22Rv1 (cell line): ENCODE results near the gene CD58.
A peak's percentile ranks its signal among the peaks of the same experiment; 100 is the strongest.
"Not testable (repeated sequence)": the region's sequence is repeated elsewhere in the genome, so short reads cannot be mapped to it uniquely, and the experiment has no call there.

ENCODE experiments used
- H3K27ac ChIP-seq: fragments of 450-650 bp; 2 replicates; pipeline ENCODE4 v1.5.1; 2017
- CTCF ChIP-seq: fragments of 450-650 bp; IDR thresholded peaks from 2 replicates; pipeline ENCODE4 v1.5.1; 2017; ENCODE audit warnings: mild to moderate bottlenecking
- ZFX ChIP-seq: fragments of 450-650 bp; IDR thresholded peaks from 2 replicates; pipeline ENCODE4 v1.6.1; 2017; ENCODE audit warnings: antibody characterized with exemption, borderline replicate concordance

The CD58 gene

DNA sequence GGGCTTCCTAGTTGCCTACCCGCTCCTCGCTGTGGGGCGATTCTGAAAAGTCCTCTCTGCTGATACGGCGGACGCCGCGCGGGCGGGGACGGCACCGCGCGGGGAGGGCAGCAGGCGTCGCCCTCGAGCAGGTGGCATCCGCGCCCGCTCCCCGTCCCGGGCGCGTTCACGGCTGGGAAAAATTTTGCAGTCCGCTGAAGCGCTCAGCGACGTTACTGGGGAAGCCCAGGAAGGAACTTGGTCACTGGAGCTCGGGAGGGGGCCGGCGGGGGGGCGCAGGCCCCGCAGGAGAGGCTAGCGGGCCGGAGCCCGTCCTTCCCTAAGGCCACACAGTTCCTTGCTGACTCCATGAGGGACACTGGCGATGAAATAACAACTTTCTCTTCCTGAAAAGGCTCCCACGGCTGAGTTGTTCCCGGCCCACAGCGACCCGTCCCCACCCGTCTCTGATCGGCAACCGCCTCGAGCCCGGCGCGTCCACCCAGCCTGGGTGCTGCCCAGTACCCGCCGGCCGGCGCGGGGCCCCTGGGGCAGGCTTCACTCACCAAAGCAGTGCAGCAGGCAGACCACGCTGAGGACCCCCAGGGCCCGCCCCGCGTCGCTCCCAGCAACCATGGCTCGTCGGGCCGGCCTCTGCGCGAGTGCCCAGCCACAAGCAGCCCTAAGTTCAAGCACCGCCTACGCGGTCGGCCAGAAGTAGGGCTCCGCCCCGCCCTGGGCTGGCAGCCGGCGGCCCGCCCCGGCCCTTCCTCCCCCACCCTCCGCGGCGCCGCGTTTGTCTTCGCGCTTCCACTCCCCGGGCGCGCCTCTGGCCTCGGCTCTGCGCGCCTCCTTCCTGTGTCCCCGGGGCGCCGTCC, at the start of gene CD58:
TSS of gene CD58 (minus strand) at position 669 of the 857 bp plus-strand sequence. CDS start at position 615, 54 bp downstream.
- peak; percentile 92 for TF ChIP-seq CTCF
- no peak for TF ChIP-seq ZFX
- peak within 1 kb of the TSS; percentile 76 for H3K27ac ChIP-seq

DNA sequence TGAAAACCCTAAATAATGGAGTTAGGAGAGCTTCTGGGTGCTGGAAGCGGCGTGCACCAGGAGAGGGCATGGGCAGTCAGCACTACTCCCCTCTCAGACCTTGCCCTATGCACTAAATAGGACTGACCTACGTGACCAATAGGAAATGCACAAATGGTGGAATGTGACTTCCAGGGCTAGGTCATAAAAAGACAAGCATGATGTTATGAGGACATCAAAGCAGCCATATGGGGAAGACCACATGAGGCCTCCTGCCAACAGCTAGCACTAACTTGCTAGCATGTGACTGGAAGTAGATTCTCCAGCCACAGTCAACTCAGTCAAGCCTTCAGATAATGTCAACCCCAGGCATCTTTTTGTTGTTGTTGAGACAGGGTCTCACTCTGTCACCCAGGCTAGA, 49.6 kb upstream of the CD58 start:
- H3K27ac ChIP-seq = not testable (repeated sequence)

- H3K27ac ChIP-seq = peak overlapping the region; percentile 26; the same call in 1 of the 2 replicates
Observed at GRCh38 chr1:116619106-116619505, 48.3 kb upstream of the CD58 start.

DNA sequence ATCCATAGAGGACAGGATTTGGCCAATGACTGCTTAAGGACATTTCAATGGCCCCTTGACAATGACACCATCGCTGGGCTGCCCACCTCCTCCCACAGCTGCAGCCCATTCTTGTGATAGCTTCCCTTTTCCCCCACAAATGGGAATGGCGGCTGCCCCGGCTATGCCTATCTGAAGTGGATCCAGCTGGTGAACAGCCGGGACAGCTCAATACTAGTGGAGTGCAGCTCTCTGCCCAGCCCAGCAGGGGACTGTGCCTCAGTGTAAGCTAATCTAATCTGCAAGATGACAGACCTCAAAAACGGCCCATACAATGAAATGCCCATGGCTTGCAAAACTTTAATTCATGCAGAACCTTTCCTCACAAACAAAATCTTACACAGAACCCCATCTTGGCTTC, 47.0 kb upstream of the CD58 start:
- not testable (repeated sequence) for H3K27ac ChIP-seq

- H3K27ac ChIP-seq = not testable (repeated sequence)
Observed at GRCh38 chr1:116613825-116614224, 43.0 kb upstream of the CD58 start.

GRCh38 chr1:116609801-116610371, 39.1 kb upstream of the CD58 start:
- H3K27ac ChIP-seq = not testable (repeated sequence)

DNA sequence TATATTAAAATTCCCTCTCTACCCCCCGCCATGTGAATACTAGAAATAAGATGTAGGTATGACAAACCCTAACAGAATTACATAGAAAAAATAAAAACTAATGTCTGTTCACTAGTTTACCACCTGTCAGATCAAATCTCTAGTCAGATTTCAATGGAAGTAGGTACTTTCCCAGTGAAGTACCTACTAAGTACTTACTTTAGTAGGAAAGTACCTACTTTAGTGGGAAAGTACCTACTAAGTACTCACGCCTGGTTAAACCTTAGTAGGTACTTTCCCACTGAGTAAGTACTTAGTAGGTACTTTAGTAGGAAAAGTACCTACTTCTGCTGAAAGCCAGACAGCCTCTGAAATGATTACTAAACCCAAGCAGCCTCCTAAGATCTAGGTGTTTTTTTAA, 38.0 kb upstream of the CD58 start:
- H3K27ac ChIP-seq = not testable (repeated sequence)

- not testable (repeated sequence) for H3K27ac ChIP-seq
Observed at GRCh38 chr1:116608151-116608550, 37.3 kb upstream of the CD58 start.

DNA sequence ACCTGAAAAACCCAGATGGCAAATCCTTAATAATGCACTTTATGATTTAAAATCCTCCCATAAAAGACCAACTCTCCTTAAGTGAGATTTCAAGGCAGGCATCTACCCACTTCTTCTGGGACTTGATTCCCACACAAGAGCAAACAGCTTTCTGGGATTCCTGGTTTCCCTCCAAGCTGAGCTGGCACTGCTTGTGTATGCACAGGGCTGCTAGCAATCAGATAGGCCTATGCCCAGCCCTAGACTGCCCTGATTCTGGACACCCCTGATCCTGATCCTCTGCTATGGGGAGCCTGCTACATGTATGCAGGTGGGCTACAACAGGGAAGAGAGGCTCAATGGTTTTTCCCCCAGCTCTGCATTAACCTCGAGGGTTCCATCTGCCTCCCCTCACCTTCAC, 36.6 kb upstream of the CD58 start:
- not testable (repeated sequence) for H3K27ac ChIP-seq

DNA sequence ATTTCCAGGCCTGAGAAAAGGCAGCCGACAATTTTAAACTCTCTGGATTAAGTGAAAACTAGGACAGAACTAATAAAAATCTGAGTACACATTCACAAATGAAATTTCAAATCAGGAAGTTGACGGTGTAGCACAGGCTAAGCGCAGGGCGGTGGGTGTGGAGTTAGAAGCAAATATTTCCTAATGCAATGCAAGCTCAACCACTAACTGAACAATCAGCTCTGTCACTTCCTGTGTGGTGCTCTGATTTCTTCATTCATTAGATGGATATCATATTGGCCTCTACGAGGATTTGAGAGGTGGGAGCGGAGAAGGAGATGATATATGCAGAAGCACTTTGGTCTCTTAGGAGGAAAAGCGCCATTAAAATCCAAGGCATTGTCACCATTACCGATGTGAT, 35.2 kb upstream of the CD58 start:
- H3K27ac ChIP-seq = not testable (repeated sequence)

DNA sequence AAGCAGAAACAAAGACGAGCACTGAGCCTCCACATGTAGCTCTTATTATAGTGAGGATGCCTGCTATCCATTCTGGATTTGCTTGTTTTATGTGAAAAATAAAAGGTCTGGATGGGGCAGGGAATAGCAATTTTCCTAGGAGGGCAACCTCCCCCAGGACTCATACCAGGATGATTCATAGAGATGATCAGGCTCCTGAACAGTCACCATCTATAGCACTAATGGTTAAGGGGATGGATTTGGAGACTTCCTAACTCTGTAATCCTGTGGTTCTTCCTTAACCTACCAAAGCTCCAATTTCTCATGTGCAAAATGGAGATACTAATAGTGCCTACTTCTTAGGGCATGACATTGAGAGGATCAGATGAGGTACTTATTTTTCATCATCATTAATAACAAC, 34.5 kb upstream of the CD58 start:
- H3K27ac ChIP-seq = no peak overlapping the region
- no peak for TF ChIP-seq CTCF
- TF ChIP-seq ZFX = no peak

DNA sequence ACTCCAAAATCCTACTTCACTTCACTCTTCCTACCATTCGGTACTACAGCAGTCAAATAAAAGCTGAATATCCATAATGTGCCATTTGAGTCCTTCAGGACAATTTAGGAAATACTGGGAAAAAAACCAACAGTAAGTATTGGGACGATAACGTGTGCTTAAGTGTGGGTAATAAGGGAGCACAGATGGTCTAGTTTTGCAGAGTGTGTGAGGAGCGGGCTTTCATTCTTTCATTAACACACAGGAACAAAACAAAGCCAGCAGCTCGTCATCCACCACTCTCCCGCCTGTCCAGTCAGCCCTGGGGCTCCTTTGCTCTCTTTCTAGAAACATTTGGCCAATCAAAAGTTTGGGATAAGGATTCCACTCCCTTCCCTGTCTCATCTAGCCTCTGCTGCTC, 33.6 kb upstream of the CD58 start:
- not testable (repeated sequence) for H3K27ac ChIP-seq

DNA sequence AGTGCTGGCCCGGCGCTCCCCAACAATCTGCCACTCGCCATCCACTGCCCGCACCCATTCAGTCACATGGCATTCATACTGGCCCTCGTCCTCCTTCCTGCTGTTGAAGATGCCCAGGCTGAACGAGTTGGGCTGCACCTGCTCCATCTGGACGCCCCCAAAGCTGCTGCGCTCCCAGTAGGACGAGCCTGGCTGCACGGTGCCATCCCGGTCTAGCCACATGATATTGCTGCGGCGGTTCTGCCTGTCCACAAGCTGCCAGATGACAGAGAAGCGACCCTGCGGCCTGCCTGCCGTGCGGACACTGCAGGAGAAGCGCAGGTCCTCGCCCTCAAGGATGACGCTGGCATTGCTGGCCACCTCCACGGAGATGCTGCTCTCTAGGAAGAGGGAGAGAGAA, 32.8 kb upstream of the CD58 start:
- H3K27ac ChIP-seq = not testable (repeated sequence)

- H3K27ac ChIP-seq = not testable (repeated sequence)
Observed at GRCh38 chr1:116599369-116599768, 28.5 kb upstream of the CD58 start.

- not testable (repeated sequence) for H3K27ac ChIP-seq
Observed at GRCh38 chr1:116598420-116599036, 27.7 kb upstream of the CD58 start.

DNA sequence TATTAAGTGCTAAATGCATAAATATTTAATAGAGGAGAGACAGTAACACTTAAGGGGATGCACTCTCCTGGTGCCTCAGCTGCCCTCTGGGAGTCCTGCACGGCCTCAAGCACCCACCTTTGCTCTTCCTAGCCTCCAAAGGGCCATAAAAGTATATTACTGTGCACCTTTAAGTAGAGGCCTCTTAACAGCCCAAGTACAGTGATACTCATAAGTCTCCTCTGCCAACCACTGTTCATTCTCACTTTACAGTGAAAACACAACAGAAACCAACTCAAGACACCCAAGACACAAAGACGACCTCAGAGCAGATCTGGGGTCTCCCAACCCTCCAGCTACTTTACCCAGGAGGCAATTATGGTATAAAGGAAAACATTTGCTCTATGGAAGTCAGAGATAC, 26.6 kb upstream of the CD58 start:
- not testable (repeated sequence) for H3K27ac ChIP-seq

DNA sequence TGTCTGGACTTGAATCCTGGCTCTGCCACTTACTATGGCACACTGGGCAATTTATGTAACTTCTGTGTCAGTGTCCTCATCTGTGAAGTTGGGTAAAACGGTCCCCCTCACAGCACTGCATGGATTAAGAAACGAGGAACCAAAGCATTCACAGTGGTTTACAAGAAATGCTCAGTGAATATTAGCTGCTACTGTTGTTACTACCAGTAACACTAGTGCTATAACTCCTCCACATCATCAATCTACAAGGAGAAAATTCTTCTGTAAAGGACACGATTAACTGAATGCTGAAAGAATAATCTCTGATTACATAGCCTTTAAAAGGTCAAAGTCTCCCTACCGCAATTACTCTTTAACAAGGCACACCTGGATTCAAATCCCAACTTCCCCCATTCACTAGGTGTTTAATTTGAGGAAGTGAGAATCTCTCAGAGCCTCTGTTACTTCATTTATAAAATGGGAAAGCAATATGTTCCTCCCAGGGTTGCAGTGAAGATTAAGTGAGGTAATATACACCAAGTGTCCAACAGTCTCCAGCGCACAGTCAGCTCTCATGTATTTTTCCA, 26.0 kb upstream of the CD58 start:
- not testable (repeated sequence) for H3K27ac ChIP-seq
